B cell (primary cell): ENCODE results near the gene LCP1. TPM values are rescaled to one million over a fixed set of nuclear protein-coding genes. Genes with fewer than 3 reads are reported as not detected.

Experiments
- ATAC-seq: fragments of 200-7000 bp; cut with Tn5 transposase; one replicate; pipeline ENCODE4 v1.10.0; 2021; ENCODE audit warnings: low read depth, mild to moderate bottlenecking, moderate number of reproducible peaks, moderate library complexity
- CTCF ChIA-PET: fragments of 350-600 bp; sonication (Branson Sonifier 250); formaldehyde crosslinking; loops from one replicate; lab custom pipeline; 2021; ENCODE audit warnings: antibody characterized with exemption, inconsistent platforms; lab: Charles Lee
- POLR2A ChIA-PET: fragments of 350-600 bp; sonication (Branson Sonifier 250); formaldehyde crosslinking; loops from one replicate; lab custom pipeline; 2021; ENCODE audit warnings: antibody characterized with exemption; lab: Charles Lee
- DNase-seq: peaks from one replicate; pipeline ENCODE4 v3.0.0; 2013
- H2AFZ ChIP-seq: 2 replicates; pipeline ENCODE4 v1.6.1; 2012; ENCODE audit warnings: mild to moderate bottlenecking, low read depth, low read length; ENCODE audit not compliant: insufficient read depth, poor library complexity, severe bottlenecking
- H3K27ac ChIP-seq, 2 donors: 1 replicate in 1 of 2; 2 replicates in 1 of 2; pipeline ENCODE4 v1.5.1; 2012 to 2013; ENCODE audit warnings: low read length in 2 of 2, mild to moderate bottlenecking in 2 of 2, moderate library complexity in 1 of 2
- H3K27me3 ChIP-seq, 4 experiments: fragments of 200-600 bp in 1 of 4; sonication (generic) in 1 of 4; replicated peaks in 1 of 4; 1 replicate in 2 of 4; 2 replicates in 2 of 4; pipeline versions ENCODE4 v1.6.1 to v1.7.0; 2013 to 2016; ENCODE audit warnings: low read length in 3 of 4, mild to moderate bottlenecking in 2 of 4, mixed read lengths in 1 of 4, moderate library complexity in 1 of 4; ENCODE audit not compliant: insufficient read depth in 4 of 4, control insufficient read depth in 3 of 4; ENCODE audit errors: control extremely low read depth in 1 of 4
- H3K36me3 ChIP-seq, 2 experiments: replicated peaks in 1 of 2; 1 replicate in 1 of 2; 2 replicates in 1 of 2; pipeline versions ENCODE4 v1.6.1 to v1.7.1; 2013; ENCODE audit warnings: low read length in 1 of 2; ENCODE audit not compliant: insufficient read depth in 2 of 2, control insufficient read depth in 1 of 2; ENCODE audit errors: control extremely low read depth in 1 of 2, extremely low read depth in 1 of 2
- H3K4me1 ChIP-seq, 2 donors: fragments of 200-600 bp in 1 of 2; sonication (generic) in 1 of 2; 1 replicate in 1 of 2; 2 replicates in 1 of 2; pipeline versions ENCODE4 v1.5.1 to v1.6.1; 2013 to 2017; ENCODE audit warnings: low read length in 2 of 2; ENCODE audit not compliant: control insufficient read depth in 2 of 2, insufficient read depth in 2 of 2
- H3K4me2 ChIP-seq: replicated peaks from 2 replicates; pipeline ENCODE3; 2012; ENCODE audit warnings: mild to moderate bottlenecking, low read depth, low read length; ENCODE audit not compliant: poor library complexity, severe bottlenecking
- H3K4me3 ChIP-seq, 5 experiments: fragments of 200-600 bp in 1 of 5; sonication (generic) in 1 of 5; 1 replicate in 3 of 5; 2 replicates in 2 of 5; pipeline versions ENCODE4 v1.5.1 to v1.7.0; 2011 to 2016; ENCODE audit warnings: low read length in 4 of 5, mild to moderate bottlenecking in 4 of 5, low read depth in 2 of 5, control low read depth in 1 of 5, moderate library complexity in 1 of 5; ENCODE audit not compliant: insufficient read depth in 1 of 5; ENCODE audit errors: control extremely low read depth in 1 of 5, extremely low read depth in 1 of 5
- H3K79me2 ChIP-seq: fragments of 200-600 bp; sonication (generic); one replicate; pipeline ENCODE4 v1.6.0; 2016; ENCODE audit warnings: low read length; ENCODE audit not compliant: control insufficient read depth, insufficient read depth
- H3K9ac ChIP-seq: fragments of 200-600 bp; sonication (generic); 2 replicates; pipeline ENCODE4 v1.6.1; 2017; ENCODE audit warnings: mild to moderate bottlenecking, low read length, moderate library complexity
- H3K9me3 ChIP-seq, 3 donors: one replicate each; pipeline versions ENCODE4 v1.6.1 to v1.7.1; 2013; ENCODE audit warnings: low read length in 2 of 3; ENCODE audit not compliant: control insufficient read depth in 2 of 3, insufficient read depth in 1 of 3; ENCODE audit errors: control extremely low read depth in 1 of 3
- H4K20me1 ChIP-seq: 2 replicates; pipeline ENCODE4 v1.6.0; 2012; ENCODE audit warnings: mild to moderate bottlenecking, low read length; ENCODE audit not compliant: insufficient read depth, control insufficient read depth, poor library complexity, severe bottlenecking
- H3K27ac Mint-ChIP-seq: one replicate; pipeline ENCODE4 v1.8.0; 2021; ENCODE audit warnings: mixed read lengths
- H3K27me3 Mint-ChIP-seq: one replicate; pipeline ENCODE4 v1.8.0; 2021; ENCODE audit warnings: mixed read lengths
- H3K4me1 Mint-ChIP-seq: one replicate; pipeline ENCODE4 v1.8.0; 2021; ENCODE audit warnings: mixed read lengths
- H3K4me3 Mint-ChIP-seq: one replicate; pipeline ENCODE4 v1.8.0; 2021; ENCODE audit warnings: mixed read lengths
- H3K9me3 Mint-ChIP-seq: one replicate; pipeline ENCODE4 v1.8.0; 2022; ENCODE audit warnings: mixed read lengths; ENCODE audit not compliant: insufficient read depth
- EZH2 ChIP-seq: IDR thresholded peaks from 2 replicates; pipeline ENCODE4 v1.6.1; 2012; ENCODE audit warnings: borderline replicate concordance, low read depth, mild to moderate bottlenecking, moderate library complexity, low read length; ENCODE audit not compliant: insufficient read depth, poor library complexity, severe bottlenecking
- WGBS: methylation state at CpG from one replicate; pipeline ENCODE4 v1.1.5; 2013; ENCODE audit warnings: missing lambda C conversion rate; ENCODE audit not compliant: insufficient coverage; 5-methylcytosine and 5-hydroxymethylcytosine counted together
- intact Hi-C: fragments of 100-400 bp; cut with micrococcal nuclease; formaldehyde crosslinking; loops from one replicate; pipeline ENCODE4 v1.10.0; 2022
- polyA plus RNA-seq: library from polyadenylated mRNA; depleted of rRNA; stranded (reverse); fragments of >200 nt; gene quantifications from 2 replicates; pipeline ENCODE4 v1.2.3, GENCODE V29; 2012
- total RNA-seq, 2 donors: library from RNA; stranded (reverse); fragments of 120-200 nt in 1 of 2; gene quantifications; 1 replicate in 1 of 2; 2 replicates in 1 of 2; pipeline versions ENCODE4 v1.2.3 to v1.2.4, GENCODE V29; 2013 to 2022
- TF ChIP-seq, protein P1 (sequence below): fragments of 200-600 bp; IDR thresholded peaks from one replicate; pipeline ENCODE4 v1.8.0; 2022; ENCODE audit warnings: antibody characterized with exemption, mild to moderate bottlenecking

Gene LCP1
- total and polyA plus RNA-seq, 2 donors (not counting 1 experiment from before 2014, with no cell fraction given) = 151 to 243 TPM

DNA sequence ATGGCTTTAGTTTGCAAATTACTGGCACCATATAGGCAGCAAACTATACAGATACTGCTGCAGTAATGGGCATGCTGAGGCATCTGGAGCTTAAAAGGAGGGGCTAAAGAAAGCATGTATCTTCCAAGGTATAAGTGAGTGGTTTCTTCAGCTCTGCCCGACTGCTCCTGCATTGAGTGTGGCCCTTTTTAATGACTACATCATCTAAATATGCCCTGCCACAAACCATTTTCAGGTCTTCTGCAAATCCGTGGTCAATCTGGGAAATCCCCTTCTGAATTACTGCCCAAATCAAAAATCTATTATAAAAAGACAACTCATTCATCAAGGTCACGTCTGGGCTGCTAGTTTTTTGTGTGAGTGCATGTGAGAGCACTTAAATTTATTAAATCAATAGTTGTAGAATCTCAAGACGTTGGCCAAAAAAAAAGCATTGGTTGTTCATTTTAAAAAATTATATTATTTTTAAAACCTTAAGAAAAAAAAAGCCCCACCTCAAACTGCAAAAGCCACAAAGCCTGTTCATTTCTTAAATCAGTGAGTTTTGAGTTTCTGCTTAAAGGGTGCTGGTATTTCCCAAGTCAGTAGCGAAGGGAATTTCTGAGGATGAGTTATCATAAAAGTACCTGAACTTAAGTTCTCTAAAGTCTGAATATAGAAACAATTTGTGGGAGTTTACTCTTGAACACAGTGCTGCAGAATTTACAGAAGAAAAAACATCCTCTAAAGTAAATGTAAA, 16.3 kb downstream of the LCP1 start:
- intact Hi-C loops = loop anchor here (1.0 kb wide), 1 partner anchor 19 kb away; no protein-coding TSS in a partner anchor
- H3K36me3 ChIP-seq = peaks cover 4 to 15% of the 10 kb centered on the region in 2 experiments
- Mint-ChIP-seq H3K4me1 (peaks cover 81% of the 10 kb centered on the region), H3K27me3 (no peaks in the 10 kb centered on the region), H3K9me3 (no peaks in the 10 kb centered on the region), H3K4me3 (peak overlapping the region; percentile 67), H3K27ac (peak overlapping the region; percentile 79)
- DNase-seq (peak; percentile 66), ATAC-seq (peak; percentile 75)
- no peaks in the 10 kb centered on the region for H3K27me3 ChIP-seq
- H3K4me3 ChIP-seq = no peak overlapping the region
- no peak for TF ChIP-seq EZH2
- TF ChIP-seq, protein P1, sequence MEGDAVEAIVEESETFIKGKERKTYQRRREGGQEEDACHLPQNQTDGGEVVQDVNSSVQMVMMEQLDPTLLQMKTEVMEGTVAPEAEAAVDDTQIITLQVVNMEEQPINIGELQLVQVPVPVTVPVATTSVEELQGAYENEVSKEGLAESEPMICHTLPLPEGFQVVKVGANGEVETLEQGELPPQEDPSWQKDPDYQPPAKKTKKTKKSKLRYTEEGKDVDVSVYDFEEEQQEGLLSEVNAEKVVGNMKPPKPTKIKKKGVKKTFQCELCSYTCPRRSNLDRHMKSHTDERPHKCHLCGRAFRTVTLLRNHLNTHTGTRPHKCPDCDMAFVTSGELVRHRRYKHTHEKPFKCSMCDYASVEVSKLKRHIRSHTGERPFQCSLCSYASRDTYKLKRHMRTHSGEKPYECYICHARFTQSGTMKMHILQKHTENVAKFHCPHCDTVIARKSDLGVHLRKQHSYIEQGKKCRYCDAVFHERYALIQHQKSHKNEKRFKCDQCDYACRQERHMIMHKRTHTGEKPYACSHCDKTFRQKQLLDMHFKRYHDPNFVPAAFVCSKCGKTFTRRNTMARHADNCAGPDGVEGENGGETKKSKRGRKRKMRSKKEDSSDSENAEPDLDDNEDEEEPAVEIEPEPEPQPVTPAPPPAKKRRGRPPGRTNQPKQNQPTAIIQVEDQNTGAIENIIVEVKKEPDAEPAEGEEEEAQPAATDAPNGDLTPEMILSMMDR = no peak
- H2AFZ ChIP-seq = no peak overlapping the region
- WGBS = no CpG with 5 or more reads among the region's 5 CpGs
- CTCF ChIA-PET = interaction anchor here (0.6 to 4.9 kb wide), 7 partner anchors 11 to 358 kb away, joined by 3 to 26 read pairs (median 5); partner anchors contain the start of gene LCP1
- no peak overlapping the region for H3K9ac ChIP-seq
- peaks cover 70% of the 10 kb centered on the region for H4K20me1 ChIP-seq
- H3K4me2 ChIP-seq = peak overlapping the region; percentile 48
- POLR2A ChIA-PET = interaction anchor here (0.8 kb wide), 1 partner anchor 11 kb away, joined by 3 read pairs; no protein-coding TSS in a partner anchor
- peaks cover 0 to 8% (median 0%) of the 10 kb centered on the region in 3 donors for H3K9me3 ChIP-seq
- H3K79me2 ChIP-seq = peaks cover 96% of the 10 kb centered on the region
- peaks cover 78 to 82% of the 10 kb centered on the region in 2 donors for H3K4me1 ChIP-seq
- H3K27ac ChIP-seq = peak overlapping the region in 1 of 2 donors; percentile 91

DNA sequence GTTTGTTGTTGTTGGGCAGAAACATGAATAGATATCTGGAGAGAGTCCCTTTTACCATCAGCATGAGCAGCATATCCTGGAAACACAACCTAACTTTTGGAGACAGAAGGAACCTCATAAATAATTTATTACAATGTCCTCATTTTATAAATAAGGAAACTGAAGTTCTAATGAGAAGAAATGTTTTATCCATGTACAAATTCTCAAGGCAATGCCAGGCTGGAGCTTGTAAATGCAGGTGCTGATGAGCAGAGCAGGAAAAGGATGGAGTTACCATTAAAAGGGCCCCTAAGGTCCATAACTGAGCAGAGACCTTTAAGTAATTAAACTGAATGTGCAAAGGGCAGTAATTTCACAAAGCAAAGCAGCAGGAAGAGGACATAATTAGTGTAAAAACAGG, 17.3 kb downstream of the LCP1 start:
- Histone ChIP-seq H2AFZ (no peak overlapping the region), H3K4me1 (peaks cover 78 to 82% of the 10 kb centered on the region in 2 donors), H3K4me2 (peak overlapping the region; percentile 48), H3K27me3 (no peaks in the 10 kb centered on the region), H3K36me3 (peaks cover 4 to 15% of the 10 kb centered on the region in 2 experiments), H3K4me3 (no peak overlapping the region), H3K27ac (peak overlapping the region in 1 of 2 donors; percentile 65), H3K79me2 (peaks cover 96% of the 10 kb centered on the region), H4K20me1 (peaks cover 70% of the 10 kb centered on the region), H3K9ac (no peak overlapping the region), H3K9me3 (peaks cover 0 to 8% (median 0%) of the 10 kb centered on the region in 3 donors)
- intact Hi-C loops = loop anchor here (1.0 to 5.0 kb wide), 2 partner anchors 20 to 37 kb away; no protein-coding TSS in a partner anchor
- Mint-ChIP-seq H3K9me3 (no peaks in the 10 kb centered on the region), H3K4me1 (peaks cover 81% of the 10 kb centered on the region), H3K4me3 (peak overlapping the region; percentile 60), H3K27me3 (no peaks in the 10 kb centered on the region), H3K27ac (peak overlapping the region; percentile 38)
- DNase-seq (no peak), ATAC-seq (no peak)
- ChIA-PET CTCF (interaction anchor here (1.2 to 2.1 kb wide), 3 partner anchors 16 to 357 kb away, joined by 3 to 5 read pairs (median 5); no protein-coding TSS in a partner anchor), POLR2A (interaction anchor here (0.8 kb wide), 1 partner anchor 12 kb away, joined by 3 read pairs; no protein-coding TSS in a partner anchor)
- TF ChIP-seq, protein P1 = no peak
- no peak for TF ChIP-seq EZH2
